ENCODE data around the gene MAPK8IP2.
"Not testable (repeated sequence)": the region's sequence is repeated elsewhere in the genome, so short reads cannot be mapped to it uniquely, and the experiment has no call there.

The MAPK8IP2 gene

GRCh38 chr22:50641696-50642607, 41.4 kb downstream of the MAPK8IP2 start:
- no peak for DNase-seq

- not testable (repeated sequence) for DNase-seq
Measured at GRCh38 chr22:50643021-50643820, 42.6 kb downstream of the MAPK8IP2 start.

GRCh38 chr22:50643821-50644101, 43.2 kb downstream of the MAPK8IP2 start:
- not testable (repeated sequence) for DNase-seq

- no peak for DNase-seq
Measured at GRCh38 chr22:50653256-50653655, 52.7 kb downstream of the MAPK8IP2 start.

GRCh38 chr22:50654664-50655063, 54.1 kb downstream of the MAPK8IP2 start:
- DNase-seq = not testable (repeated sequence)

GRCh38 chr22:50656122-50657070, 55.8 kb downstream of the MAPK8IP2 start:
- DNase-seq = no peak

- DNase-seq = no peak
Measured at GRCh38 chr22:50657925-50658324, 57.3 kb downstream of the MAPK8IP2 start.

GRCh38 chr22:50659711-50660110, 59.1 kb downstream of the MAPK8IP2 start:
- not testable (repeated sequence) for DNase-seq

GRCh38 chr22:50660306-50660705, 59.7 kb downstream of the MAPK8IP2 start:
- DNase-seq = no peak
